ENCODE data around the gene SLC17A7. TPM values are rescaled to one million over a fixed set of nuclear protein-coding genes. Genes with fewer than 3 reads are reported as not detected.

Gene SLC17A7
- total and polyA plus RNA-seq, 2 of the 8 experiments (the other 6 are each of a cell fraction or from before 2014, with no cell fraction given): 2.7 to 3.0 TPM

- TF ChIP-seq USF2 (IDR thresholded peaks at IDR 0.05; ENCODE audit: low read length): no peak
- TF ChIP-seq HDAC6 (IDR thresholded peaks at IDR 0.05; ENCODE audit: low read depth, low read length): no peak
- TF ChIP-seq RFX5 (IDR thresholded peaks at IDR 0.05; ENCODE audit: borderline replicate concordance, low read depth, low read length): no peak
Observed at GRCh38 chr19:49419173-49419572, 22.2 kb downstream of the SLC17A7 start (continued).
